OCI-LY7 (cell line): ENCODE data around the gene ZNF786.

ENCODE experiments used
- EZH2phosphoT487 ChIP-seq: fragments of 200-600 bp; sonication (generic); IDR thresholded peaks from 2 replicates; pipeline ENCODE4 v1.6.1; 2018; ENCODE audit warnings: low read depth, borderline replicate concordance, mild to moderate bottlenecking, mixed run types, antibody characterized with exemption, low read length, moderate library complexity, mixed read lengths
- TF ChIP-seq, protein P1 (sequence below): fragments of 200-600 bp; sonication (generic); conservative IDR thresholded peaks from 2 replicates; pipeline ENCODE4 v1.5.1; 2014; ENCODE audit warnings: mild to moderate bottlenecking, antibody characterized with exemption, low read length, moderate library complexity, mixed read lengths

DNA sequence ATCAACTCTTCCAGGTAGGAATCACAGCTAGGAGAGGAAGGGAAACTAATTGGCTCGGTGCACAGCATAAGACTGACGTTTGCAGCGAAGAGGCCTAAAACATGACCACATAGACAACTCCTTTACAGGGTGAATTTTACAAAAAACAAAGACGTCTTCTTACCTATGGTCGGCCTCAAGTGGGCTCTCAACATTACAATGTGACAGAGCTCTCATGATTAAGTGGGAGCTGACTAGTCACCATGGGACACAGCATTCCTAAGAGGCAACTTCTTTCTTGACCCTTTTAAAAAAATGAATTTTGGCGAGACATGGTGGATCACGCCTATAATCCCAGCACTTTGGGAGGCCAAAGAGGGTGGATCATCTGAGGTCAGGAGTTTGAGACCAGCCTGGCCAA lies 66.9 kb downstream of the ZNF786 start:
- no peak for TF ChIP-seq EZH2phosphoT487
- TF ChIP-seq, protein P1, sequence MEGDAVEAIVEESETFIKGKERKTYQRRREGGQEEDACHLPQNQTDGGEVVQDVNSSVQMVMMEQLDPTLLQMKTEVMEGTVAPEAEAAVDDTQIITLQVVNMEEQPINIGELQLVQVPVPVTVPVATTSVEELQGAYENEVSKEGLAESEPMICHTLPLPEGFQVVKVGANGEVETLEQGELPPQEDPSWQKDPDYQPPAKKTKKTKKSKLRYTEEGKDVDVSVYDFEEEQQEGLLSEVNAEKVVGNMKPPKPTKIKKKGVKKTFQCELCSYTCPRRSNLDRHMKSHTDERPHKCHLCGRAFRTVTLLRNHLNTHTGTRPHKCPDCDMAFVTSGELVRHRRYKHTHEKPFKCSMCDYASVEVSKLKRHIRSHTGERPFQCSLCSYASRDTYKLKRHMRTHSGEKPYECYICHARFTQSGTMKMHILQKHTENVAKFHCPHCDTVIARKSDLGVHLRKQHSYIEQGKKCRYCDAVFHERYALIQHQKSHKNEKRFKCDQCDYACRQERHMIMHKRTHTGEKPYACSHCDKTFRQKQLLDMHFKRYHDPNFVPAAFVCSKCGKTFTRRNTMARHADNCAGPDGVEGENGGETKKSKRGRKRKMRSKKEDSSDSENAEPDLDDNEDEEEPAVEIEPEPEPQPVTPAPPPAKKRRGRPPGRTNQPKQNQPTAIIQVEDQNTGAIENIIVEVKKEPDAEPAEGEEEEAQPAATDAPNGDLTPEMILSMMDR: no peak
